Activated T-cell treated with anti-CD3 and anti-CD28 coated beads, Interleukin-2, amount 50 U/mL, for 24 hours (primary cell): ENCODE measurements around the gene AGAP9.
"Not testable (repeated sequence)": the region's sequence is repeated elsewhere in the genome, so short reads cannot be mapped to it uniquely, and the experiment has no call there.

ENCODE experiments used
- DNase-seq: peaks from one replicate; pipeline ENCODE4 v3.0.0-alpha.2; 2020
- H3K27ac Mint-ChIP-seq: 2 replicates; pipeline ENCODE4 v1.8.0; 2020; ENCODE audit warnings: mild to moderate bottlenecking, mixed read lengths
- H3K27me3 Mint-ChIP-seq: 2 replicates; pipeline ENCODE4 v1.8.0; 2020; ENCODE audit warnings: mixed read lengths
- H3K36me3 Mint-ChIP-seq: 2 replicates; pipeline ENCODE4 v1.8.0; 2020; ENCODE audit warnings: low read depth, mixed read lengths
- H3K4me1 Mint-ChIP-seq: 2 replicates; pipeline ENCODE4 v1.8.0; 2020; ENCODE audit warnings: low read depth, mixed read lengths
- H3K4me3 Mint-ChIP-seq: 2 replicates; pipeline ENCODE4 v1.8.0; 2020; ENCODE audit warnings: mild to moderate bottlenecking, moderate library complexity, mixed read lengths
- H3K9me3 Mint-ChIP-seq: 2 replicates; pipeline ENCODE4 v1.8.0; 2020; ENCODE audit warnings: mixed read lengths

The AGAP9 gene

GRCh38 chr10:47475101-47475500, 48.3 kb downstream of the AGAP9 start:
- H3K27me3 Mint-ChIP-seq, H3K9me3 Mint-ChIP-seq, DNase-seq, H3K36me3 Mint-ChIP-seq, H3K4me1 Mint-ChIP-seq, H3K4me3 Mint-ChIP-seq, H3K27ac Mint-ChIP-seq: not testable (repeated sequence)

- H3K9me3 Mint-ChIP-seq, DNase-seq, H3K36me3 Mint-ChIP-seq, H3K27me3 Mint-ChIP-seq, H3K4me1 Mint-ChIP-seq, H3K27ac Mint-ChIP-seq, H3K4me3 Mint-ChIP-seq: not testable (repeated sequence)
Observed at GRCh38 chr10:47473516-47473915, 49.9 kb downstream of the AGAP9 start.

GRCh38 chr10:47472647-47473046, 50.8 kb downstream of the AGAP9 start:
- not testable (repeated sequence) for H3K4me3 Mint-ChIP-seq, H3K9me3 Mint-ChIP-seq, H3K36me3 Mint-ChIP-seq, DNase-seq, H3K27ac Mint-ChIP-seq, H3K27me3 Mint-ChIP-seq, H3K4me1 Mint-ChIP-seq

- DNase-seq, H3K36me3 Mint-ChIP-seq, H3K9me3 Mint-ChIP-seq, H3K27me3 Mint-ChIP-seq, H3K4me3 Mint-ChIP-seq, H3K27ac Mint-ChIP-seq, H3K4me1 Mint-ChIP-seq: not testable (repeated sequence)
Observed at GRCh38 chr10:47472072-47472471, 51.4 kb downstream of the AGAP9 start.

- DNase-seq, H3K9me3 Mint-ChIP-seq, H3K27ac Mint-ChIP-seq, H3K36me3 Mint-ChIP-seq, H3K4me3 Mint-ChIP-seq, H3K27me3 Mint-ChIP-seq, H3K4me1 Mint-ChIP-seq: not testable (repeated sequence)
Observed at GRCh38 chr10:47468731-47469528, 54.5 kb downstream of the AGAP9 start.

- not testable (repeated sequence) for H3K4me1 Mint-ChIP-seq, H3K27ac Mint-ChIP-seq, H3K4me3 Mint-ChIP-seq, H3K9me3 Mint-ChIP-seq, H3K36me3 Mint-ChIP-seq, H3K27me3 Mint-ChIP-seq, DNase-seq
Observed at GRCh38 chr10:47467957-47468356, 55.5 kb downstream of the AGAP9 start.

GRCh38 chr10:47467458-47467857, 56.0 kb downstream of the AGAP9 start:
- not testable (repeated sequence) for H3K9me3 Mint-ChIP-seq, H3K27ac Mint-ChIP-seq, H3K36me3 Mint-ChIP-seq, H3K4me3 Mint-ChIP-seq, H3K4me1 Mint-ChIP-seq, DNase-seq, H3K27me3 Mint-ChIP-seq

- DNase-seq, H3K4me3 Mint-ChIP-seq, H3K27ac Mint-ChIP-seq, H3K27me3 Mint-ChIP-seq, H3K9me3 Mint-ChIP-seq, H3K4me1 Mint-ChIP-seq, H3K36me3 Mint-ChIP-seq: not testable (repeated sequence)
Observed at GRCh38 chr10:47465216-47465917, 58.1 kb downstream of the AGAP9 start.

- DNase-seq, H3K27ac Mint-ChIP-seq, H3K4me3 Mint-ChIP-seq, H3K4me1 Mint-ChIP-seq, H3K36me3 Mint-ChIP-seq, H3K27me3 Mint-ChIP-seq, H3K9me3 Mint-ChIP-seq: not testable (repeated sequence)
Observed at GRCh38 chr10:47462577-47463358, 60.7 kb downstream of the AGAP9 start.

GRCh38 chr10:47461261-47461687, 62.2 kb downstream of the AGAP9 start:
- not testable (repeated sequence) for DNase-seq, H3K9me3 Mint-ChIP-seq, H3K4me1 Mint-ChIP-seq, H3K27me3 Mint-ChIP-seq, H3K27ac Mint-ChIP-seq, H3K36me3 Mint-ChIP-seq
- peak overlapping the region; percentile 50 for H3K4me3 Mint-ChIP-seq

GRCh38 chr10:47458466-47459154, 64.8 kb downstream of the AGAP9 start:
- H3K4me3 Mint-ChIP-seq: no peak overlapping the region
- no peaks in the 10 kb centered on the region for H3K36me3 Mint-ChIP-seq
- no peak overlapping the region for H3K27ac Mint-ChIP-seq
- DNase-seq: no peak
- H3K4me1 Mint-ChIP-seq: peaks cover 3% of the 10 kb centered on the region
- H3K9me3 Mint-ChIP-seq: no peaks in the 10 kb centered on the region
- H3K27me3 Mint-ChIP-seq: peaks cover 12% of the 10 kb centered on the region

- Mint-ChIP-seq H3K36me3 (no peaks in the 10 kb centered on the region), H3K4me3 (no peak overlapping the region)
- DNase-seq: no peak
Observed at GRCh38 chr10:47457826-47458225, 65.6 kb downstream of the AGAP9 start.

GRCh38 chr10:47457528-47457820, 66.0 kb downstream of the AGAP9 start:
- Mint-ChIP-seq H3K27ac (no peak overlapping the region), H3K4me3 (no peak overlapping the region), H3K36me3 (no peaks in the 10 kb centered on the region), H3K4me1 (peaks cover 3% of the 10 kb centered on the region), H3K27me3 (peaks cover 19% of the 10 kb centered on the region), H3K9me3 (no peaks in the 10 kb centered on the region)
- DNase-seq: no peak

More at GRCh38 chr10:47457826-47458225, 65.6 kb downstream of the AGAP9 start:
- Mint-ChIP-seq H3K27me3 (peaks cover 17% of the 10 kb centered on the region), H3K27ac (no peak overlapping the region), H3K4me1 (peaks cover 3% of the 10 kb centered on the region), H3K9me3 (no peaks in the 10 kb centered on the region)

- no peaks in the 10 kb centered on the region for H3K36me3 Mint-ChIP-seq
- H3K4me3 Mint-ChIP-seq: no peak overlapping the region
- no peaks in the 10 kb centered on the region for H3K9me3 Mint-ChIP-seq
- H3K4me1 Mint-ChIP-seq: peaks cover 3% of the 10 kb centered on the region
- H3K27me3 Mint-ChIP-seq: peaks cover 21% of the 10 kb centered on the region
- no peak for DNase-seq
- no peak overlapping the region for H3K27ac Mint-ChIP-seq
Observed at GRCh38 chr10:47456794-47457527, 66.5 kb downstream of the AGAP9 start.
